Naive thymus-derived CD8-positive, alpha-beta T cell (primary cell): Measurements from ENCODE around the gene HS3ST2. TPM values are rescaled to one million over a fixed set of nuclear protein-coding genes. Genes with fewer than 3 reads are reported as not detected.

Experiments used
- ATAC-seq, 2 donors: fragments of 150-1000 bp; cut with Tn5 transposase in 1 of 2; sonication (Bioruptor Pico), chemical (Tn5 transposase) in 1 of 2; 1 replicate in 1 of 2; 2 replicates in 1 of 2; pipeline ENCODE4 v1.10.0; 2021; ENCODE audit warnings: mild to moderate bottlenecking in 2 of 2, moderate library complexity in 2 of 2
- POLR2A ChIA-PET: fragments of 350-600 bp; sonication (Branson Sonifier 250); formaldehyde crosslinking; loops from one replicate; lab custom pipeline; 2021; ENCODE audit warnings: antibody characterized with exemption; lab: Charles Lee
- DNase-seq, 10 donors: peaks; one replicate each; pipeline versions ENCODE4 v3.0.0 to v3.0.0-alpha.2; 2020 to 2022
- H3K27ac Mint-ChIP-seq, 10 donors: one replicate each; pipeline ENCODE4 v1.8.0; 2020 to 2022; ENCODE audit warnings: mild to moderate bottlenecking in 10 of 10, mixed read lengths in 10 of 10, moderate library complexity in 4 of 10, inconsistent platforms in 1 of 10
- H3K27me3 Mint-ChIP-seq, 5 donors: one replicate each; pipeline ENCODE4 v1.8.0; 2021 to 2022; ENCODE audit warnings: mixed read lengths in 5 of 5
- H3K36me3 Mint-ChIP-seq, 3 donors: one replicate each; pipeline ENCODE4 v1.8.0; 2020 to 2022; ENCODE audit warnings: mixed read lengths in 3 of 3, mild to moderate bottlenecking in 2 of 3, inconsistent platforms in 1 of 3
- H3K4me1 Mint-ChIP-seq, 4 donors: one replicate each; pipeline ENCODE4 v1.8.0; 2021 to 2022; ENCODE audit warnings: mixed read lengths in 4 of 4
- H3K4me3 Mint-ChIP-seq, 10 donors: one replicate each; pipeline ENCODE4 v1.8.0; 2020 to 2022; ENCODE audit warnings: mild to moderate bottlenecking in 10 of 10, mixed read lengths in 10 of 10, moderate library complexity in 6 of 10, inconsistent platforms in 1 of 10
- H3K9me3 Mint-ChIP-seq, 9 donors: one replicate each; pipeline ENCODE4 v1.8.0; 2020 to 2022; ENCODE audit warnings: mixed read lengths in 9 of 9, mild to moderate bottlenecking in 3 of 9, inconsistent platforms in 1 of 9, moderate library complexity in 1 of 9
- polyA plus RNA-seq, 3 donors: library from polyadenylated mRNA; unstranded; fragments of 300-500 nt; fragmentation: Illumina TruSeq; gene quantifications; one replicate each; pipeline ENCODE4 v1.2.3, GENCODE V29; 2021
- total RNA-seq, 8 experiments: library from RNA in 2 of 8; stranded (reverse) in 2 of 8; gene quantifications; one replicate each; pipeline ENCODE4 v1.2.3 and lab custom pipeline; 2021 to 2026

Gene HS3ST2
- total and polyA plus RNA-seq, 5 experiments from 2014 or later, result not detected

- Mint-ChIP-seq H3K36me3 (no peaks in the 10 kb centered on the region), H3K27ac (no peak overlapping the region), H3K9me3 (peaks cover 0 to 3% (median 0%) of the 10 kb centered on the region in 9 donors), H3K4me1 (no peaks in the 10 kb centered on the region), H3K27me3 (peaks cover 0 to 46% (median 26%) of the 10 kb centered on the region in 5 donors), H3K4me3 (no peak overlapping the region)
- ATAC-seq (no peak), DNase-seq (no peak)
- POLR2A ChIA-PET, result no interaction called here
Observed at GRCh38 chr16:22861580-22861979, 47.6 kb downstream of the HS3ST2 start.

- peaks cover 0 to 46% (median 26%) of the 10 kb centered on the region in 5 donors for H3K27me3 Mint-ChIP-seq
- ATAC-seq, result no peak
- POLR2A ChIA-PET, result no interaction called here
Observed at GRCh38 chr16:22862046-22862445, 48.1 kb downstream of the HS3ST2 start.

GRCh38 chr16:22864375-22864774 is 50.4 kb downstream of the HS3ST2 start:
- ATAC-seq, result no peak
- Mint-ChIP-seq H3K27me3 (peaks cover 0 to 45% (median 23%) of the 10 kb centered on the region in 5 donors), H3K9me3 (peaks cover 0 to 3% (median 0%) of the 10 kb centered on the region in 9 donors), H3K4me1 (no peaks in the 10 kb centered on the region), H3K27ac (no peak overlapping the region), H3K36me3 (no peaks in the 10 kb centered on the region), H3K4me3 (no peak overlapping the region)
- POLR2A ChIA-PET, result no interaction called here
- DNase-seq, result no peak

More at GRCh38 chr16:22862046-22862445, 48.1 kb downstream of the HS3ST2 start:
- Mint-ChIP-seq H3K4me1 (no peaks in the 10 kb centered on the region), H3K36me3 (no peaks in the 10 kb centered on the region), H3K4me3 (no peak overlapping the region), H3K9me3 (peaks cover 0 to 3% (median 0%) of the 10 kb centered on the region in 9 donors), H3K27ac (no peak overlapping the region)
- DNase-seq, result no peak

GRCh38 chr16:22868593-22869224 is 54.7 kb downstream of the HS3ST2 start:
- no peaks in the 10 kb centered on the region for H3K4me1 Mint-ChIP-seq
- peaks cover 0 to 3% (median 0%) of the 10 kb centered on the region in 9 donors for H3K9me3 Mint-ChIP-seq
- no peak overlapping the region for H3K27ac Mint-ChIP-seq
- DNase-seq (no peak), ATAC-seq (no peak)
- no peak overlapping the region for H3K4me3 Mint-ChIP-seq
- peaks cover 0 to 19% (median 11%) of the 10 kb centered on the region in 5 donors for H3K27me3 Mint-ChIP-seq
- POLR2A ChIA-PET, result no interaction called here
- H3K36me3 Mint-ChIP-seq, result no peaks in the 10 kb centered on the region

GRCh38 chr16:22871861-22872260 is 57.9 kb downstream of the HS3ST2 start:
- H3K4me3 Mint-ChIP-seq, result no peak overlapping the region
- no peak for DNase-seq
- POLR2A ChIA-PET, result no interaction called here
- no peak for ATAC-seq
- no peak overlapping the region for H3K27ac Mint-ChIP-seq
- H3K36me3 Mint-ChIP-seq, result peaks cover 0 to 4% (median 0%) of the 10 kb centered on the region in 3 donors
- H3K9me3 Mint-ChIP-seq, result no peaks in the 10 kb centered on the region
- no peaks in the 10 kb centered on the region for H3K4me1 Mint-ChIP-seq
- peaks cover 0 to 15% (median 12%) of the 10 kb centered on the region in 5 donors for H3K27me3 Mint-ChIP-seq

- Mint-ChIP-seq H3K9me3 (no peaks in the 10 kb centered on the region), H3K27me3 (peaks cover 11 to 36% (median 24%) of the 10 kb centered on the region in 5 donors), H3K27ac (peak overlapping the region in 1 of 10 donors; percentile 18), H3K36me3 (peaks cover 0 to 4% (median 0%) of the 10 kb centered on the region in 3 donors), H3K4me1 (no peaks in the 10 kb centered on the region), H3K4me3 (no peak overlapping the region)
- no peak for ATAC-seq
- POLR2A ChIA-PET, result no interaction called here
- DNase-seq, result no peak
Observed at GRCh38 chr16:22874394-22874793, 60.4 kb downstream of the HS3ST2 start.

GRCh38 chr16:22878955-22879354 is 65.0 kb downstream of the HS3ST2 start:
- DNase-seq (no peak), ATAC-seq (no peak)
- Mint-ChIP-seq H3K27ac (no peak overlapping the region), H3K9me3 (no peaks in the 10 kb centered on the region), H3K4me3 (no peak overlapping the region), H3K4me1 (no peaks in the 10 kb centered on the region), H3K36me3 (peaks cover 0 to 4% (median 0%) of the 10 kb centered on the region in 3 donors), H3K27me3 (peaks cover 13 to 45% (median 19%) of the 10 kb centered on the region in 5 donors)
- POLR2A ChIA-PET, result no interaction called here

- POLR2A ChIA-PET, result no interaction called here
- peaks cover 13 to 45% (median 19%) of the 10 kb centered on the region in 5 donors for H3K27me3 Mint-ChIP-seq
- no peaks in the 10 kb centered on the region for H3K4me1 Mint-ChIP-seq
- no peak overlapping the region for H3K27ac Mint-ChIP-seq
- ATAC-seq (no peak), DNase-seq (no peak)
- no peak overlapping the region for H3K4me3 Mint-ChIP-seq
- H3K9me3 Mint-ChIP-seq, result no peaks in the 10 kb centered on the region
- H3K36me3 Mint-ChIP-seq, result peaks cover 0 to 4% (median 0%) of the 10 kb centered on the region in 3 donors
Observed at GRCh38 chr16:22879466-22879865, 65.5 kb downstream of the HS3ST2 start.

GRCh38 chr16:22882981-22883380 is 69.0 kb downstream of the HS3ST2 start:
- Mint-ChIP-seq H3K36me3 (no peaks in the 10 kb centered on the region), H3K9me3 (no peaks in the 10 kb centered on the region), H3K27me3 (peaks cover 8 to 30% (median 13%) of the 10 kb centered on the region in 5 donors), H3K27ac (no peak overlapping the region), H3K4me3 (no peak overlapping the region), H3K4me1 (no peaks in the 10 kb centered on the region)
- DNase-seq, result no peak
- no peak for ATAC-seq
- POLR2A ChIA-PET, result no interaction called here

- peaks cover 2 to 18% (median 5%) of the 10 kb centered on the region in 5 donors for H3K27me3 Mint-ChIP-seq
- no peak for ATAC-seq
- no peaks in the 10 kb centered on the region for H3K4me1 Mint-ChIP-seq
- no peak overlapping the region for H3K27ac Mint-ChIP-seq
- no peak overlapping the region for H3K4me3 Mint-ChIP-seq
- POLR2A ChIA-PET, result no interaction called here
- H3K36me3 Mint-ChIP-seq, result no peaks in the 10 kb centered on the region
- DNase-seq, result no peak
- H3K9me3 Mint-ChIP-seq, result no peaks in the 10 kb centered on the region
Observed at GRCh38 chr16:22885951-22886350, 72.0 kb downstream of the HS3ST2 start.

GRCh38 chr16:22886927-22887326 is 73.0 kb downstream of the HS3ST2 start:
- no peaks in the 10 kb centered on the region for H3K9me3 Mint-ChIP-seq
- POLR2A ChIA-PET, result no interaction called here
- H3K36me3 Mint-ChIP-seq, result no peaks in the 10 kb centered on the region
- DNase-seq, result no peak
- H3K4me1 Mint-ChIP-seq, result no peaks in the 10 kb centered on the region
- no peak overlapping the region for H3K27ac Mint-ChIP-seq
- no peak for ATAC-seq
- no peak overlapping the region for H3K4me3 Mint-ChIP-seq
- H3K27me3 Mint-ChIP-seq, result peaks cover 0 to 10% (median 5%) of the 10 kb centered on the region in 5 donors

- Mint-ChIP-seq H3K27me3 (peaks cover 0 to 10% (median 5%) of the 10 kb centered on the region in 5 donors), H3K9me3 (no peaks in the 10 kb centered on the region), H3K36me3 (no peaks in the 10 kb centered on the region), H3K4me3 (no peak overlapping the region), H3K4me1 (no peaks in the 10 kb centered on the region), H3K27ac (no peak overlapping the region)
- no peak for ATAC-seq
- POLR2A ChIA-PET, result no interaction called here
- DNase-seq, result no peak
Observed at GRCh38 chr16:22887445-22887844, 73.5 kb downstream of the HS3ST2 start.

- Mint-ChIP-seq H3K36me3 (no peaks in the 10 kb centered on the region), H3K27me3 (peaks cover 0 to 11% (median 8%) of the 10 kb centered on the region in 5 donors), H3K27ac (no peak overlapping the region), H3K9me3 (no peaks in the 10 kb centered on the region), H3K4me1 (no peaks in the 10 kb centered on the region), H3K4me3 (no peak overlapping the region)
- POLR2A ChIA-PET, result no interaction called here
- DNase-seq, result no peak
- ATAC-seq, result no peak
Observed at GRCh38 chr16:22888791-22889190, 74.8 kb downstream of the HS3ST2 start.

- POLR2A ChIA-PET, result no interaction called here
- DNase-seq, result no peak
- no peaks in the 10 kb centered on the region for H3K4me1 Mint-ChIP-seq
- H3K36me3 Mint-ChIP-seq, result no peaks in the 10 kb centered on the region
- no peak for ATAC-seq
- H3K4me3 Mint-ChIP-seq, result no peak overlapping the region
- no peak overlapping the region for H3K27ac Mint-ChIP-seq
- H3K27me3 Mint-ChIP-seq, result peaks cover 7 to 25% (median 15%) of the 10 kb centered on the region in 5 donors
- no peaks in the 10 kb centered on the region for H3K9me3 Mint-ChIP-seq
Observed at GRCh38 chr16:22890976-22891375, 77.0 kb downstream of the HS3ST2 start.
